SK-N-SH treated with all-trans-retinoic acid at 6 μM for 48 hours (cell line): ENCODE results near the gene NRXN2.

Experiments used
- ATAC-seq: fragments of 200-7000 bp; cut with Tn5 transposase; 3 replicates; pipeline ENCODE4 v1.9.1; 2020; ENCODE audit warnings: mild to moderate bottlenecking, moderate library complexity
- ARNTL ChIP-seq: fragments of 450-650 bp; formaldehyde crosslinking; IDR thresholded peaks from 2 replicates; pipeline ENCODE4 v1.5.0; 2020; ENCODE audit warnings: low read depth, mild to moderate bottlenecking, moderate library complexity, borderline replicate concordance
- BACH2 ChIP-seq: fragments of 250-450 bp; sonication (Bioruptor Pico); IDR thresholded peaks from 2 replicates; pipeline ENCODE4 v1.9.0; 2021; ENCODE audit warnings: mild to moderate bottlenecking, borderline replicate concordance
- CREB5 ChIP-seq: fragments of 250-450 bp; sonication (Bioruptor Pico); IDR thresholded peaks from 2 replicates; pipeline ENCODE4 v1.5.1; 2020; ENCODE audit warnings: low read depth, mild to moderate bottlenecking, moderate library complexity
- CSRNP3 ChIP-seq: fragments of 250-450 bp; sonication (Bioruptor Pico); IDR thresholded peaks from 2 replicates; pipeline ENCODE4 v1.5.1; 2021; ENCODE audit warnings: mild to moderate bottlenecking, moderate library complexity
- ESRRG ChIP-seq: fragments of 250-450 bp; sonication (Bioruptor Pico); IDR thresholded peaks from 2 replicates; pipeline ENCODE4 v1.6.1; 2021; ENCODE audit warnings: mild to moderate bottlenecking
- GLIS3 ChIP-seq: fragments of 250-450 bp; sonication (Bioruptor Pico); IDR thresholded peaks from 2 replicates; pipeline ENCODE4 v1.5.0; 2020; ENCODE audit warnings: mild to moderate bottlenecking, moderate library complexity
- ISL1 ChIP-seq: fragments of 250-450 bp; sonication (Bioruptor Pico); IDR thresholded peaks from 2 replicates; pipeline ENCODE4 v2.1.2; 2022; ENCODE audit warnings: mild to moderate bottlenecking, moderate library complexity
- OSR1 ChIP-seq: fragments of 250-450 bp; sonication (Bioruptor Pico); IDR thresholded peaks from 2 replicates; pipeline ENCODE4 v1.8.0; 2022; ENCODE audit warnings: moderate library complexity, mild to moderate bottlenecking, inconsistent platforms
- POU6F1 ChIP-seq: fragments of 250-450 bp; sonication (Bioruptor Pico); IDR thresholded peaks from 2 replicates; pipeline ENCODE4 v1.8.0; 2021; ENCODE audit warnings: low read depth, mild to moderate bottlenecking, moderate library complexity, borderline replicate concordance
- PPARA ChIP-seq: fragments of 250-450 bp; sonication (Bioruptor Pico); IDR thresholded peaks from 2 replicates; pipeline ENCODE4 v1.5.0; 2020; ENCODE audit warnings: mild to moderate bottlenecking, borderline replicate concordance
- RARB ChIP-seq: fragments of 250-450 bp; sonication (Bioruptor Pico); IDR thresholded peaks from 2 replicates; pipeline ENCODE4 v1.8.0; 2021; ENCODE audit warnings: mild to moderate bottlenecking, moderate library complexity
- SNAI2 ChIP-seq: fragments of 250-450 bp; sonication (Bioruptor Pico); IDR thresholded peaks from 2 replicates; pipeline ENCODE4 v1.5.0; 2020; ENCODE audit warnings: mild to moderate bottlenecking, moderate library complexity
- TCF4 ChIP-seq: fragments of 250-450 bp; sonication (Bioruptor Pico); IDR thresholded peaks from 2 replicates; pipeline ENCODE4 v1.8.0; 2021; ENCODE audit warnings: mild to moderate bottlenecking, moderate library complexity, borderline replicate concordance
- TOX ChIP-seq: fragments of 250-450 bp; sonication (Bioruptor Pico); IDR thresholded peaks from 2 replicates; pipeline ENCODE4 v1.8.0; 2021; ENCODE audit warnings: mild to moderate bottlenecking, moderate library complexity, borderline replicate concordance
- ZC3H10 ChIP-seq: fragments of 250-450 bp; sonication (Bioruptor Pico); IDR thresholded peaks from 2 replicates; pipeline ENCODE4 v1.5.1; 2021; ENCODE audit warnings: mild to moderate bottlenecking, moderate library complexity
- ZFP3 ChIP-seq: fragments of 250-450 bp; sonication (Bioruptor Pico); IDR thresholded peaks from 2 replicates; pipeline ENCODE4 v1.5.0; 2020; ENCODE audit warnings: mild to moderate bottlenecking, moderate library complexity
- ZFP30 ChIP-seq: fragments of 450-650 bp; formaldehyde crosslinking; IDR thresholded peaks from 2 replicates; pipeline ENCODE4 v1.5.0; 2022; ENCODE audit warnings: mild to moderate bottlenecking, moderate library complexity
- ZNF565 ChIP-seq: fragments of 450-650 bp; formaldehyde crosslinking; conservative IDR thresholded peaks from 2 replicates; pipeline ENCODE4 v1.5.0; 2020; ENCODE audit warnings: low read depth, mild to moderate bottlenecking, moderate library complexity
- ZNF70 ChIP-seq: fragments of 450-650 bp; formaldehyde crosslinking; IDR thresholded peaks from 2 replicates; pipeline ENCODE4 v1.5.0; 2020; ENCODE audit warnings: mild to moderate bottlenecking, moderate library complexity
- ZNF8 ChIP-seq: fragments of 450-650 bp; formaldehyde crosslinking; IDR thresholded peaks from 2 replicates; pipeline ENCODE4 v1.5.0; 2020; ENCODE audit warnings: mild to moderate bottlenecking, moderate library complexity
- TF ChIP-seq, protein P1 (sequence below): fragments of 250-450 bp; sonication (Bioruptor Pico); IDR thresholded peaks from 2 replicates; pipeline ENCODE4 v1.5.0; 2020; ENCODE audit warnings: mild to moderate bottlenecking, moderate library complexity

The NRXN2 gene

GRCh38 chr11:64605244-64605560 is 117.8 kb downstream of the NRXN2 start:
- no peak for ATAC-seq
- TF ChIP-seq ZFP3 (no peak), ZNF565 (no peak), RARB (CRISPR knock-in tag) (no peak), GLIS3 (CRISPR knock-in tag) (no peak), ZNF8 (no peak), POU6F1 (CRISPR knock-in tag) (no peak), SNAI2 (CRISPR knock-in tag) (no peak), TCF4 (no peak), CREB5 (CRISPR knock-in tag) (no peak), ZNF70 (no peak), ARNTL (CRISPR knock-in tag) (no peak), ISL1 (CRISPR knock-in tag) (no peak), ZFP30 (no peak), TOX (CRISPR knock-in tag) (no peak), ZC3H10 (CRISPR knock-in tag) (no peak)
- TF ChIP-seq, protein P1, sequence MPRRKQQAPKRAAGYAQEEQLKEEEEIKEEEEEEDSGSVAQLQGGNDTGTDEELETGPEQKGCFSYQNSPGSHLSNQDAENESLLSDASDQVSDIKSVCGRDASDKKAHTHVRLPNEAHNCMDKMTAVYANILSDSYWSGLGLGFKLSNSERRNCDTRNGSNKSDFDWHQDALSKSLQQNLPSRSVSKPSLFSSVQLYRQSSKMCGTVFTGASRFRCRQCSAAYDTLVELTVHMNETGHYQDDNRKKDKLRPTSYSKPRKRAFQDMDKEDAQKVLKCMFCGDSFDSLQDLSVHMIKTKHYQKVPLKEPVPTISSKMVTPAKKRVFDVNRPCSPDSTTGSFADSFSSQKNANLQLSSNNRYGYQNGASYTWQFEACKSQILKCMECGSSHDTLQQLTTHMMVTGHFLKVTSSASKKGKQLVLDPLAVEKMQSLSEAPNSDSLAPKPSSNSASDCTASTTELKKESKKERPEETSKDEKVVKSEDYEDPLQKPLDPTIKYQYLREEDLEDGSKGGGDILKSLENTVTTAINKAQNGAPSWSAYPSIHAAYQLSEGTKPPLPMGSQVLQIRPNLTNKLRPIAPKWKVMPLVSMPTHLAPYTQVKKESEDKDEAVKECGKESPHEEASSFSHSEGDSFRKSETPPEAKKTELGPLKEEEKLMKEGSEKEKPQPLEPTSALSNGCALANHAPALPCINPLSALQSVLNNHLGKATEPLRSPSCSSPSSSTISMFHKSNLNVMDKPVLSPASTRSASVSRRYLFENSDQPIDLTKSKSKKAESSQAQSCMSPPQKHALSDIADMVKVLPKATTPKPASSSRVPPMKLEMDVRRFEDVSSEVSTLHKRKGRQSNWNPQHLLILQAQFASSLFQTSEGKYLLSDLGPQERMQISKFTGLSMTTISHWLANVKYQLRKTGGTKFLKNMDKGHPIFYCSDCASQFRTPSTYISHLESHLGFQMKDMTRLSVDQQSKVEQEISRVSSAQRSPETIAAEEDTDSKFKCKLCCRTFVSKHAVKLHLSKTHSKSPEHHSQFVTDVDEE (CRISPR knock-in tag) = no peak

GRCh38 chr11:64604458-64605243 is 118.3 kb downstream of the NRXN2 start:
- no peak for TF ChIP-seq ARNTL (CRISPR knock-in tag)
- TF ChIP-seq OSR1 = no peak
- TF ChIP-seq CSRNP3 (CRISPR knock-in tag) = no peak
- TF ChIP-seq ZNF70 = no peak
- no peak for TF ChIP-seq POU6F1 (CRISPR knock-in tag)
- no peak for TF ChIP-seq SNAI2 (CRISPR knock-in tag)
- no peak for TF ChIP-seq RARB (CRISPR knock-in tag)
- TF ChIP-seq TOX (CRISPR knock-in tag) = no peak
- TF ChIP-seq PPARA (CRISPR knock-in tag) = no peak
- no peak for TF ChIP-seq ESRRG (CRISPR knock-in tag)
- no peak for ATAC-seq

GRCh38 chr11:64603411-64604110 is 119.4 kb downstream of the NRXN2 start:
- no peak for ATAC-seq
- TF ChIP-seq OSR1 (no peak), BACH2 (no peak), ESRRG (CRISPR knock-in tag) (no peak), TOX (CRISPR knock-in tag) (no peak), POU6F1 (CRISPR knock-in tag) (no peak), ZNF8 (no peak), ZFP30 (no peak), PPARA (CRISPR knock-in tag) (no peak)
